HEK293 (cell line): ENCODE measurements around the gene BHLHE23.
A peak's percentile ranks its signal among the peaks of the same experiment; 100 is the strongest.

Source experiments
- CTCF ChIA-PET: fragments of 350-600 bp; formaldehyde crosslinking; extraction: SDS; loops from one replicate; lab custom pipeline; 2021; ENCODE audit warnings: antibody characterized with exemption; lab: Yijun Ruan, JAX
- POLR2A ChIA-PET: fragments of 300-600 bp; formaldehyde crosslinking; extraction: SDS; loops from one replicate; lab custom pipeline; 2020; ENCODE audit warnings: antibody characterized with exemption, inconsistent platforms; lab: Yijun Ruan, JAX
- H3K27ac ChIP-seq: fragments of 200-500 bp; sonication (Bioruptor generic); 2 replicates; pipeline ENCODE4 v1.5.1; 2014; ENCODE audit warnings: low read depth, low read length, control low read depth, inconsistent platforms; ENCODE audit errors: extremely low read depth
- H3K36me3 ChIP-seq, 2 experiments: fragments of 200-500 bp in 1 of 2; sonication (Bioruptor generic) in 1 of 2; 1 replicate in 1 of 2; 2 replicates in 1 of 2; pipeline ENCODE4 v1.5.1; 2014 to 2017; ENCODE audit warnings: inconsistent platforms in 2 of 2, low read length in 2 of 2; ENCODE audit not compliant: control insufficient read depth in 2 of 2, insufficient read depth in 1 of 2
- H3K4me1 ChIP-seq: fragments of 200-500 bp; sonication (Bioruptor generic); 2 replicates; pipeline ENCODE4 v1.5.1; 2014; ENCODE audit warnings: mild to moderate bottlenecking, low read length, inconsistent platforms; ENCODE audit not compliant: control insufficient read depth, insufficient read depth
- H3K4me3 ChIP-seq: 2 replicates; pipeline ENCODE4 v1.5.1; 2011; ENCODE audit warnings: low read depth, mild to moderate bottlenecking, control low read depth, low read length, moderate library complexity
- H3K9me3 ChIP-seq: fragments of 200-500 bp; sonication (Bioruptor generic); 2 replicates; pipeline ENCODE4 v1.5.1; 2014; ENCODE audit warnings: low read depth, low read length, inconsistent platforms; ENCODE audit not compliant: control insufficient read depth, insufficient read depth
- EGR2 ChIP-seq: fragments of 450-650 bp; formaldehyde crosslinking; IDR thresholded peaks from 2 replicates; pipeline ENCODE4 v1.5.1; 2016; ENCODE audit warnings: low read depth, missing biosample characterization, missing genetic modification characterization
- KLF16 ChIP-seq: fragments of 450-650 bp; formaldehyde crosslinking; IDR thresholded peaks from 2 replicates; pipeline ENCODE4 v1.5.1; 2017; ENCODE audit warnings: missing biosample characterization, missing genetic modification characterization
- MEIS1 ChIP-seq: sonication (generic); formaldehyde crosslinking; IDR thresholded peaks from 2 replicates; pipeline ENCODE4 v1.8.1; 2022; ENCODE audit warnings: missing genetic modification reagents, mild to moderate bottlenecking, borderline replicate concordance
- MYNN ChIP-seq: fragments of 450-650 bp; formaldehyde crosslinking; IDR thresholded peaks from 2 replicates; pipeline ENCODE4 v1.5.1; 2016; ENCODE audit warnings: missing biosample characterization, missing genetic modification characterization, borderline replicate concordance
- SCRT2 ChIP-seq: fragments of 450-650 bp; formaldehyde crosslinking; IDR thresholded peaks from 2 replicates; pipeline ENCODE4 v1.5.1; 2016; ENCODE audit warnings: missing biosample characterization, missing genetic modification characterization
- TRIM28 ChIP-seq: IDR thresholded peaks from 2 replicates; pipeline ENCODE4 v1.6.1; 2011; ENCODE audit warnings: low read length, control low read depth, borderline replicate concordance
- ZFHX2 ChIP-seq: fragments of 450-650 bp; formaldehyde crosslinking; conservative IDR thresholded peaks from 2 replicates; pipeline ENCODE4 v1.5.1; 2016; ENCODE audit warnings: missing biosample characterization, missing genetic modification characterization
- ZFP69B ChIP-seq: fragments of 450-650 bp; formaldehyde crosslinking; IDR thresholded peaks from 2 replicates; pipeline ENCODE4 v1.5.1; 2016; ENCODE audit warnings: missing biosample characterization, missing genetic modification characterization
- ZNF214 ChIP-seq: fragments of 450-650 bp; formaldehyde crosslinking; IDR thresholded peaks from 2 replicates; pipeline ENCODE4 v1.5.1; 2017; ENCODE audit warnings: missing biosample characterization, mild to moderate bottlenecking, missing genetic modification characterization, borderline replicate concordance
- ZNF221 ChIP-seq: fragments of 450-650 bp; formaldehyde crosslinking; IDR thresholded peaks from 2 replicates; pipeline ENCODE4 v1.5.1; 2017; ENCODE audit warnings: missing biosample characterization, missing genetic modification characterization, borderline replicate concordance
- ZNF24 ChIP-seq: fragments of 450-650 bp; formaldehyde crosslinking; IDR thresholded peaks from 2 replicates; pipeline ENCODE4 v1.5.1; 2016; ENCODE audit warnings: missing biosample characterization, missing genetic modification characterization
- ZNF266 ChIP-seq: fragments of 450-650 bp; formaldehyde crosslinking; IDR thresholded peaks from 2 replicates; pipeline ENCODE4 v1.5.1; 2016; ENCODE audit warnings: missing biosample characterization, missing genetic modification characterization, low read depth
- ZNF350 ChIP-seq: fragments of 450-650 bp; formaldehyde crosslinking; IDR thresholded peaks from 2 replicates; pipeline ENCODE4 v1.5.0; 2017; ENCODE audit warnings: missing biosample characterization, mild to moderate bottlenecking, missing genetic modification characterization
- ZNF571 ChIP-seq: fragments of 450-650 bp; formaldehyde crosslinking; IDR thresholded peaks from 2 replicates; pipeline ENCODE4 v1.5.0; 2017; ENCODE audit warnings: missing biosample characterization, missing genetic modification characterization
- ZNF660 ChIP-seq: fragments of 450-650 bp; IDR thresholded peaks from 2 replicates; pipeline ENCODE4 v1.5.1; 2018; ENCODE audit warnings: missing biosample characterization, mild to moderate bottlenecking, missing genetic modification characterization
- ZNF837 ChIP-seq: fragments of 450-650 bp; formaldehyde crosslinking; IDR thresholded peaks from 2 replicates; pipeline ENCODE4 v1.5.1; 2016; ENCODE audit warnings: missing biosample characterization, missing genetic modification characterization
- ZSCAN16 ChIP-seq: fragments of 450-650 bp; formaldehyde crosslinking; IDR thresholded peaks from 2 replicates; pipeline ENCODE4 v1.5.1; 2016; ENCODE audit warnings: missing biosample characterization, missing genetic modification characterization
- TF ChIP-seq, protein P1 (sequence below): fragments of 450-650 bp; formaldehyde crosslinking; conservative IDR thresholded peaks from 2 replicates; pipeline ENCODE4 v1.5.1; 2016; ENCODE audit warnings: low read depth, missing biosample characterization, missing genetic modification characterization
- TF ChIP-seq, protein P2 (sequence below): fragments of 450-650 bp; formaldehyde crosslinking; IDR thresholded peaks from 2 replicates; pipeline ENCODE4 v1.5.1; 2016; ENCODE audit warnings: missing biosample characterization, missing genetic modification characterization, borderline replicate concordance
- TF ChIP-seq, protein P3 (sequence below): fragments of 450-650 bp; formaldehyde crosslinking; IDR thresholded peaks from 2 replicates; pipeline ENCODE4 v1.5.1; 2016; ENCODE audit warnings: missing biosample characterization, missing genetic modification characterization
- TF ChIP-seq, protein P4 (sequence below): fragments of 450-650 bp; IDR thresholded peaks from 2 replicates; pipeline ENCODE4 v1.5.1; 2018; ENCODE audit warnings: missing biosample characterization, missing genetic modification characterization
- TF ChIP-seq, protein P5 (sequence below): fragments of 450-650 bp; formaldehyde crosslinking; IDR thresholded peaks from 2 replicates; pipeline ENCODE4 v1.5.1; 2016; ENCODE audit warnings: missing biosample characterization, missing genetic modification characterization
- TF ChIP-seq, protein P6 (sequence below): fragments of 450-650 bp; formaldehyde crosslinking; IDR thresholded peaks from 2 replicates; pipeline ENCODE4 v1.5.1; 2017; ENCODE audit warnings: missing biosample characterization, missing genetic modification characterization

The BHLHE23 gene

DNA sequence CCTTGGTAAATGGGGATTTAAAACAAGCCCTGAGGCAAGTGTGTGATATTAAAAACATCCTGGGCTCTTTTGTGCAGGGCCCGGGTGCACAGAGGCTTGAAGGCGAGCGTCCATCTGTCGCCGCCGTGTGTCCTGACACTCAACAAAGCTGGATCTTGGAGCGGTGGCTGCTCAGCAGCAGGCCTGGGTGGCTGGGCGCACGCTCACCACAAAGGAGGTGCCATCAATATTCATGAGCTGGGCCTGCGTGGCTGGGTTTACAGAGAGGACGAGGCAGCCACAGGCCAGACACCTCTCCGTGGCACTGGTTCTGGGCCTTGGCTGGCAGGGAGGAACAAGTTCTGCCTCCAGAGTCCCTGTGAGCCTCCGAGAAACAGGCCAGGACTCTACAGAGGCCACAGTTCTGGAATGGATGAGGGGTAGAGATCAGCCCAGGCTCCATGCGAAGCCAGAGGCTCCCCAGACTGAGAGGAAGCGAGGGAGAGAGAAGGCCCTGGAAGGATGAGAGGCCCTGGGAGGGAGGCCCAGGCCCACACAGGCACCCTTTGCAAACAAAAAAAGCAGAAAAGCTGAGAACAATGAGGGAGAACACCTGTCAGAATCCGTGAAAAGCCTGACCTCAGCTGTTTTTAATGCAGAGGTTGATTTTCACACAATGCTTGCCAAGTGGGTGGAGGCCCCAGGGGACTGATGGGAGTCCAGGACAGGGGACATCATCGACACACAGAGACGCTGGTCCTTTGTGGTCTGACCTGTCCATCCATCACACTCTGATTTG, 21.9 kb downstream of the BHLHE23 start:
- TF ChIP-seq, protein P1, sequence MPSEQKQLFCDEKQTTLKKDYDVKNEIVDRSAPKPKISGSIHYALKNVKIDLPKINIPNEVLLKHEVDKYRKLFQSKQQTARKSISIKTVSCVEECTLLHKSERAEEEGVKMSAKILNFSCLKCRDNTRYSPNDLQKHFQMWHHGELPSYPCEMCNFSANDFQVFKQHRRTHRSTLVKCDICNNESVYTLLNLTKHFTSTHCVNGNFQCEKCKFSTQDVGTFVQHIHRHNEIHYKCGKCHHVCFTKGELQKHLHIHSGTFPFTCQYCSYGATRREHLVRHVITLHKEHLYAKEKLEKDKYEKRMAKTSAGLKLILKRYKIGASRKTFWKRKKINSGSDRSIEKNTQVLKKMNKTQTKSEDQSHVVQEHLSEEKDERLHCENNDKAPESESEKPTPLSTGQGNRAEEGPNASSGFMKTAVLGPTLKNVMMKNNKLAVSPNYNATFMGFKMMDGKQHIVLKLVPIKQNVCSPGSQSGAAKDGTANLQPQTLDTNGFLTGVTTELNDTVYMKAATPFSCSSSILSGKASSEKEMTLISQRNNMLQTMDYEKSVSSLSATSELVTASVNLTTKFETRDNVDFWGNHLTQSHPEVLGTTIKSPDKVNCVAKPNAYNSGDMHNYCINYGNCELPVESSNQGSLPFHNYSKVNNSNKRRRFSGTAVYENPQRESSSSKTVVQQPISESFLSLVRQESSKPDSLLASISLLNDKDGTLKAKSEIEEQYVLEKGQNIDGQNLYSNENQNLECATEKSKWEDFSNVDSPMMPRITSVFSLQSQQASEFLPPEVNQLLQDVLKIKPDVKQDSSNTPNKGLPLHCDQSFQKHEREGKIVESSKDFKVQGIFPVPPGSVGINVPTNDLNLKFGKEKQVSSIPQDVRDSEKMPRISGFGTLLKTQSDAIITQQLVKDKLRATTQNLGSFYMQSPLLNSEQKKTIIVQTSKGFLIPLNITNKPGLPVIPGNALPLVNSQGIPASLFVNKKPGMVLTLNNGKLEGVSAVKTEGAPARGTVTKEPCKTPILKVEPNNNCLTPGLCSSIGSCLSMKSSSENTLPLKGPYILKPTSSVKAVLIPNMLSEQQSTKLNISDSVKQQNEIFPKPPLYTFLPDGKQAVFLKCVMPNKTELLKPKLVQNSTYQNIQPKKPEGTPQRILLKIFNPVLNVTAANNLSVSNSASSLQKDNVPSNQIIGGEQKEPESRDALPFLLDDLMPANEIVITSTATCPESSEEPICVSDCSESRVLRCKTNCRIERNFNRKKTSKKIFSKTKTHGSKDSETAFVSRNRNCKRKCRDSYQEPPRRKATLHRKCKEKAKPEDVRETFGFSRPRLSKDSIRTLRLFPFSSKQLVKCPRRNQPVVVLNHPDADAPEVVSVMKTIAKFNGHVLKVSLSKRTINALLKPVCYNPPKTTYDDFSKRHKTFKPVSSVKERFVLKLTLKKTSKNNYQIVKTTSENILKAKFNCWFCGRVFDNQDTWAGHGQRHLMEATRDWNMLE (tag by site-specific recombination), result no peak
- 0 out of 2 replicates have a peak, but pooled peaks have one; percentile 16 for TF ChIP-seq EGR2
- peak; percentile 52 for TF ChIP-seq SCRT2 (tag by site-specific recombination)
- TF ChIP-seq MEIS1 (CRISPR knock-in tag), result no peak
- TF ChIP-seq, protein P2, sequence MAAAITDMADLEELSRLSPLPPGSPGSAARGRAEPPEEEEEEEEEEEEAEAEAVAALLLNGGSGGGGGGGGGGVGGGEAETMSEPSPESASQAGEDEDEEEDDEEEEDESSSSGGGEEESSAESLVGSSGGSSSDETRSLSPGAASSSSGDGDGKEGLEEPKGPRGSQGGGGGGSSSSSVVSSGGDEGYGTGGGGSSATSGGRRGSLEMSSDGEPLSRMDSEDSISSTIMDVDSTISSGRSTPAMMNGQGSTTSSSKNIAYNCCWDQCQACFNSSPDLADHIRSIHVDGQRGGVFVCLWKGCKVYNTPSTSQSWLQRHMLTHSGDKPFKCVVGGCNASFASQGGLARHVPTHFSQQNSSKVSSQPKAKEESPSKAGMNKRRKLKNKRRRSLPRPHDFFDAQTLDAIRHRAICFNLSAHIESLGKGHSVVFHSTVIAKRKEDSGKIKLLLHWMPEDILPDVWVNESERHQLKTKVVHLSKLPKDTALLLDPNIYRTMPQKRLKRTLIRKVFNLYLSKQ (tag by site-specific recombination), result no peak
- TF ChIP-seq, protein P3, sequence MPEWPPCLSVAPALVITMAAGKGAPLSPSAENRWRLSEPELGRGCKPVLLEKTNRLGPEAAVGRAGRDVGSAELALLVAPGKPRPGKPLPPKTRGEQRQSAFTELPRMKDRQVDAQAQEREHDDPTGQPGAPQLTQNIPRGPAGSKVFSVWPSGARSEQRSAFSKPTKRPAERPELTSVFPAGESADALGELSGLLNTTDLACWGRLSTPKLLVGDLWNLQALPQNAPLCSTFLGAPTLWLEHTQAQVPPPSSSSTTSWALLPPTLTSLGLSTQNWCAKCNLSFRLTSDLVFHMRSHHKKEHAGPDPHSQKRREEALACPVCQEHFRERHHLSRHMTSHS (tag by site-specific recombination), result no peak
- TF ChIP-seq ZNF266 (tag by site-specific recombination), result no peak
- no peak for TF ChIP-seq ZNF571 (tag by site-specific recombination)
- no peak for TF ChIP-seq TRIM28
- no peak for TF ChIP-seq ZNF660 (tag by site-specific recombination)
- TF ChIP-seq KLF16 (tag by site-specific recombination), result no peak
- no peak for TF ChIP-seq ZNF350 (tag by site-specific recombination)
- no peak for TF ChIP-seq ZNF837
- POLR2A ChIA-PET, result no interaction called here
- CTCF ChIA-PET, result interaction anchor here (0.6 to 1.2 kb wide), 2 partner anchors 14 to 24 kb away, joined by 3 to 5 read pairs; no protein-coding TSS in a partner anchor
- Histone ChIP-seq H3K4me3 (no peak overlapping the region), H3K36me3 (no peaks in the 10 kb centered on the region), H3K4me1 (no peaks in the 10 kb centered on the region), H3K9me3 (no peaks in the 10 kb centered on the region), H3K27ac (no peak overlapping the region)

DNA sequence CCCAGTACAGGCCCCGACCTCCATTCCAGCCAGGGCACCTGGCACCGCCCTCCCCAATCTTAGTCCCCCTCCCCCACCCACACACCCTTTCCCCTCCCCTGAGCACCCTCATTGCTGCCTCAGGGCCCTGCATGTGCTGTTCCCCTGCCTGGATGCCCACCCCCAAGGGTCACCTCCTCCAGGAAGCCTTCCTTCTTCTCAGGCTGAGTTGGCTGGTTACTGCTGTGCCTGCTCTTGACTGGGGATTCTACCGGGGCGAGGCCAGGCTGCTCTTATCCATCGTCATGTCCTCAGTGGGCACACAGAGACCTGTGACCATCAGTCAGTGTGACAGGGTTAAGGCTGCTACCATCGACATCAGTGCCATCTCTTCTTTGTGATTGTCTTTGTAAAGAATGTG, 23.6 kb downstream of the BHLHE23 start:
- H3K9me3 ChIP-seq, result no peaks in the 10 kb centered on the region
- H3K4me3 ChIP-seq, result no peak overlapping the region
- H3K36me3 ChIP-seq, result no peaks in the 10 kb centered on the region
- no peaks in the 10 kb centered on the region for H3K4me1 ChIP-seq
- ChIA-PET POLR2A (no interaction called here), CTCF (interaction anchor here (0.6 to 1.0 kb wide), 3 partner anchors 11 to 483 kb away, joined by 3 to 5 read pairs (median 4); no protein-coding TSS in a partner anchor)
- no peak overlapping the region for H3K27ac ChIP-seq
- TF ChIP-seq ZFP69B (tag by site-specific recombination), result no peak
- no peak for TF ChIP-seq MYNN (tag by site-specific recombination)
- TF ChIP-seq, protein P4, sequence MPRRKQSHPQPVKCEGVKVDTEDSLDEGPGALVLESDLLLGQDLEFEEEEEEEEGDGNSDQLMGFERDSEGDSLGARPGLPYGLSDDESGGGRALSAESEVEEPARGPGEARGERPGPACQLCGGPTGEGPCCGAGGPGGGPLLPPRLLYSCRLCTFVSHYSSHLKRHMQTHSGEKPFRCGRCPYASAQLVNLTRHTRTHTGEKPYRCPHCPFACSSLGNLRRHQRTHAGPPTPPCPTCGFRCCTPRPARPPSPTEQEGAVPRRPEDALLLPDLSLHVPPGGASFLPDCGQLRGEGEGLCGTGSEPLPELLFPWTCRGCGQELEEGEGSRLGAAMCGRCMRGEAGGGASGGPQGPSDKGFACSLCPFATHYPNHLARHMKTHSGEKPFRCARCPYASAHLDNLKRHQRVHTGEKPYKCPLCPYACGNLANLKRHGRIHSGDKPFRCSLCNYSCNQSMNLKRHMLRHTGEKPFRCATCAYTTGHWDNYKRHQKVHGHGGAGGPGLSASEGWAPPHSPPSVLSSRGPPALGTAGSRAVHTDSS (tag by site-specific recombination), result no peak
- TF ChIP-seq, protein P5, sequence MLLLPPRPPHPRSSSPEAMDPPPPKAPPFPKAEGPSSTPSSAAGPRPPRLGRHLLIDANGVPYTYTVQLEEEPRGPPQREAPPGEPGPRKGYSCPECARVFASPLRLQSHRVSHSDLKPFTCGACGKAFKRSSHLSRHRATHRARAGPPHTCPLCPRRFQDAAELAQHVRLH (tag by site-specific recombination), result no peak
- no peak for TF ChIP-seq ZNF214 (tag by site-specific recombination)
- TF ChIP-seq, protein P6, sequence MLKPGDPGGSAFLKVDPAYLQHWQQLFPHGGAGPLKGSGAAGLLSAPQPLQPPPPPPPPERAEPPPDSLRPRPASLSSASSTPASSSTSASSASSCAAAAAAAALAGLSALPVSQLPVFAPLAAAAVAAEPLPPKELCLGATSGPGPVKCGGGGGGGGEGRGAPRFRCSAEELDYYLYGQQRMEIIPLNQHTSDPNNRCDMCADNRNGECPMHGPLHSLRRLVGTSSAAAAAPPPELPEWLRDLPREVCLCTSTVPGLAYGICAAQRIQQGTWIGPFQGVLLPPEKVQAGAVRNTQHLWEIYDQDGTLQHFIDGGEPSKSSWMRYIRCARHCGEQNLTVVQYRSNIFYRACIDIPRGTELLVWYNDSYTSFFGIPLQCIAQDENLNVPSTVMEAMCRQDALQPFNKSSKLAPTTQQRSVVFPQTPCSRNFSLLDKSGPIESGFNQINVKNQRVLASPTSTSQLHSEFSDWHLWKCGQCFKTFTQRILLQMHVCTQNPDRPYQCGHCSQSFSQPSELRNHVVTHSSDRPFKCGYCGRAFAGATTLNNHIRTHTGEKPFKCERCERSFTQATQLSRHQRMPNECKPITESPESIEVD (tag by site-specific recombination), result no peak
- no peak for TF ChIP-seq ZSCAN16 (tag by site-specific recombination)
- TF ChIP-seq ZNF24, result no peak
- TF ChIP-seq ZFHX2, result no peak
- TF ChIP-seq ZNF221 (tag by site-specific recombination), result no peak
